ENCODE results near the gene FAM43B.

Gene FAM43B

GRCh38 chr1:20526267-20526666 lies 26.1 kb upstream of the FAM43B start:
- Histone ChIP-seq H3K4me1 (ENCODE audit: control insufficient read depth in 1 of 2, insufficient read depth in 2 of 2, low read length in 2 of 2) (peaks cover 0 to 3% of the 10 kb centered on the region in 2 donors), H3K9ac (ENCODE audit: low read depth in 1 of 2, low read length in 2 of 2) (no peak overlapping the region), H3K9me3 (ENCODE audit: control insufficient read depth in 1 of 2, low read length in 2 of 2) (no peaks in the 10 kb centered on the region), H3K4me3 (ENCODE audit: low read depth in 1 of 2, low read length in 2 of 2) (no peak overlapping the region), H3K27me3 (ENCODE audit: control insufficient read depth in 1 of 2, insufficient read depth in 2 of 2, low read length in 2 of 2) (peaks cover 9 to 15% of the 10 kb centered on the region in 2 donors), H3K36me3 (ENCODE audit: control insufficient read depth in 1 of 2, insufficient read depth in 2 of 2, low read length in 2 of 2) (no peaks in the 10 kb centered on the region), H3K27ac (ENCODE audit: low read depth, low read length) (no peak overlapping the region)

- peaks cover 13 to 16% of the 10 kb centered on the region in 2 donors for H3K27me3 ChIP-seq (ENCODE audit: control insufficient read depth in 1 of 2, insufficient read depth in 2 of 2, low read length in 2 of 2)
- H3K27ac ChIP-seq (ENCODE audit: low read depth, low read length): no peak overlapping the region
- no peaks in the 10 kb centered on the region for H3K4me1 ChIP-seq (ENCODE audit: control insufficient read depth in 1 of 2, insufficient read depth in 2 of 2, low read length in 2 of 2)
Measured at GRCh38 chr1:20528221-20528620, 24.2 kb upstream of the FAM43B start.

GRCh38 chr1:20530306-20530705 lies 22.1 kb upstream of the FAM43B start:
- Histone ChIP-seq H3K27ac (ENCODE audit: low read depth, low read length) (no peak overlapping the region), H3K9ac (ENCODE audit: low read depth in 1 of 2, low read length in 2 of 2) (no peak overlapping the region), H3K9me3 (ENCODE audit: control insufficient read depth in 1 of 2, low read length in 2 of 2) (no peaks in the 10 kb centered on the region), H3K36me3 (ENCODE audit: control insufficient read depth in 1 of 2, insufficient read depth in 2 of 2, low read length in 2 of 2) (no peaks in the 10 kb centered on the region), H3K4me1 (ENCODE audit: control insufficient read depth in 1 of 2, insufficient read depth in 2 of 2, low read length in 2 of 2) (no peaks in the 10 kb centered on the region), H3K4me3 (ENCODE audit: low read depth in 1 of 2, low read length in 2 of 2) (no peak overlapping the region), H3K27me3 (ENCODE audit: control insufficient read depth in 1 of 2, insufficient read depth in 2 of 2, low read length in 2 of 2) (peaks cover 21 to 24% of the 10 kb centered on the region in 2 donors)

More at GRCh38 chr1:20528221-20528620, 24.2 kb upstream of the FAM43B start:
- no peak overlapping the region for H3K4me3 ChIP-seq (ENCODE audit: low read depth in 1 of 2, low read length in 2 of 2)
- no peaks in the 10 kb centered on the region for H3K9me3 ChIP-seq (ENCODE audit: control insufficient read depth in 1 of 2, low read length in 2 of 2)
- H3K9ac ChIP-seq (ENCODE audit: low read depth in 1 of 2, low read length in 2 of 2): no peak overlapping the region
- no peaks in the 10 kb centered on the region for H3K36me3 ChIP-seq (ENCODE audit: control insufficient read depth in 1 of 2, insufficient read depth in 2 of 2, low read length in 2 of 2)

GRCh38 chr1:20530901-20531300 lies 21.5 kb upstream of the FAM43B start:
- Histone ChIP-seq H3K27ac (ENCODE audit: low read depth, low read length) (no peak overlapping the region), H3K4me3 (ENCODE audit: low read depth in 1 of 2, low read length in 2 of 2) (no peak overlapping the region), H3K4me1 (ENCODE audit: control insufficient read depth in 1 of 2, insufficient read depth in 2 of 2, low read length in 2 of 2) (no peaks in the 10 kb centered on the region), H3K36me3 (ENCODE audit: control insufficient read depth in 1 of 2, insufficient read depth in 2 of 2, low read length in 2 of 2) (no peaks in the 10 kb centered on the region), H3K9ac (ENCODE audit: low read depth in 1 of 2, low read length in 2 of 2) (no peak overlapping the region), H3K9me3 (ENCODE audit: control insufficient read depth in 1 of 2, low read length in 2 of 2) (no peaks in the 10 kb centered on the region), H3K27me3 (ENCODE audit: control insufficient read depth in 1 of 2, insufficient read depth in 2 of 2, low read length in 2 of 2) (peaks cover 22 to 25% of the 10 kb centered on the region in 2 donors)

GRCh38 chr1:20533635-20534034 lies 18.7 kb upstream of the FAM43B start:
- Histone ChIP-seq H3K9me3 (ENCODE audit: control insufficient read depth in 1 of 2, low read length in 2 of 2) (no peaks in the 10 kb centered on the region), H3K27ac (ENCODE audit: low read depth, low read length) (no peak overlapping the region), H3K27me3 (ENCODE audit: control insufficient read depth in 1 of 2, insufficient read depth in 2 of 2, low read length in 2 of 2) (peaks cover 22 to 26% of the 10 kb centered on the region in 2 donors), H3K4me3 (ENCODE audit: low read depth in 1 of 2, low read length in 2 of 2) (no peak overlapping the region), H3K9ac (ENCODE audit: low read depth in 1 of 2, low read length in 2 of 2) (no peak overlapping the region), H3K36me3 (ENCODE audit: control insufficient read depth in 1 of 2, insufficient read depth in 2 of 2, low read length in 2 of 2) (no peaks in the 10 kb centered on the region), H3K4me1 (ENCODE audit: control insufficient read depth in 1 of 2, insufficient read depth in 2 of 2, low read length in 2 of 2) (no peaks in the 10 kb centered on the region)

- no peaks in the 10 kb centered on the region for H3K9me3 ChIP-seq (ENCODE audit: control insufficient read depth in 1 of 2, low read length in 2 of 2)
- H3K4me1 ChIP-seq (ENCODE audit: control insufficient read depth in 1 of 2, insufficient read depth in 2 of 2, low read length in 2 of 2): no peaks in the 10 kb centered on the region
- no peak overlapping the region for H3K9ac ChIP-seq (ENCODE audit: low read depth in 1 of 2, low read length in 2 of 2)
- no peaks in the 10 kb centered on the region for H3K36me3 ChIP-seq (ENCODE audit: control insufficient read depth in 1 of 2, insufficient read depth in 2 of 2, low read length in 2 of 2)
- H3K27ac ChIP-seq (ENCODE audit: low read depth, low read length): no peak overlapping the region
- peaks cover 15 to 26% of the 10 kb centered on the region in 2 donors for H3K27me3 ChIP-seq (ENCODE audit: control insufficient read depth in 1 of 2, insufficient read depth in 2 of 2, low read length in 2 of 2)
- no peak overlapping the region for H3K4me3 ChIP-seq (ENCODE audit: low read depth in 1 of 2, low read length in 2 of 2)
Measured at GRCh38 chr1:20534659-20535417, 17.5 kb upstream of the FAM43B start.

- Histone ChIP-seq H3K9me3 (ENCODE audit: control insufficient read depth in 1 of 2, low read length in 2 of 2) (no peaks in the 10 kb centered on the region), H3K27ac (ENCODE audit: low read depth, low read length) (no peak overlapping the region), H3K27me3 (ENCODE audit: control insufficient read depth in 1 of 2, insufficient read depth in 2 of 2, low read length in 2 of 2) (peaks cover 9 to 22% of the 10 kb centered on the region in 2 donors)
Measured at GRCh38 chr1:20538227-20538626, 14.1 kb upstream of the FAM43B start.

GRCh38 chr1:20538760-20539551 lies 13.4 kb upstream of the FAM43B start:
- no peaks in the 10 kb centered on the region for H3K9me3 ChIP-seq (ENCODE audit: control insufficient read depth in 1 of 2, low read length in 2 of 2)
- no peaks in the 10 kb centered on the region for H3K4me1 ChIP-seq (ENCODE audit: control insufficient read depth in 1 of 2, insufficient read depth in 2 of 2, low read length in 2 of 2)
- H3K36me3 ChIP-seq (ENCODE audit: control insufficient read depth in 1 of 2, insufficient read depth in 2 of 2, low read length in 2 of 2): no peaks in the 10 kb centered on the region
- H3K27ac ChIP-seq (ENCODE audit: low read depth, low read length): no peak overlapping the region
- peaks cover 8 to 18% of the 10 kb centered on the region in 2 donors for H3K27me3 ChIP-seq (ENCODE audit: control insufficient read depth in 1 of 2, insufficient read depth in 2 of 2, low read length in 2 of 2)
- H3K4me3 ChIP-seq (ENCODE audit: low read depth in 1 of 2, low read length in 2 of 2): no peak overlapping the region
- H3K9ac ChIP-seq (ENCODE audit: low read depth in 1 of 2, low read length in 2 of 2): no peak overlapping the region

More at GRCh38 chr1:20538227-20538626, 14.1 kb upstream of the FAM43B start:
- no peak overlapping the region for H3K4me3 ChIP-seq (ENCODE audit: low read depth in 1 of 2, low read length in 2 of 2)
- H3K9ac ChIP-seq (ENCODE audit: low read depth in 1 of 2, low read length in 2 of 2): no peak overlapping the region
- no peaks in the 10 kb centered on the region for H3K4me1 ChIP-seq (ENCODE audit: control insufficient read depth in 1 of 2, insufficient read depth in 2 of 2, low read length in 2 of 2)
- H3K36me3 ChIP-seq (ENCODE audit: control insufficient read depth in 1 of 2, insufficient read depth in 2 of 2, low read length in 2 of 2): no peaks in the 10 kb centered on the region

GRCh38 chr1:20540281-20540680 lies 12.1 kb upstream of the FAM43B start:
- Histone ChIP-seq H3K9ac (ENCODE audit: low read depth in 1 of 2, low read length in 2 of 2) (no peak overlapping the region), H3K36me3 (ENCODE audit: control insufficient read depth in 1 of 2, insufficient read depth in 2 of 2, low read length in 2 of 2) (no peaks in the 10 kb centered on the region), H3K9me3 (ENCODE audit: control insufficient read depth in 1 of 2, low read length in 2 of 2) (no peaks in the 10 kb centered on the region), H3K4me1 (ENCODE audit: control insufficient read depth in 1 of 2, insufficient read depth in 2 of 2, low read length in 2 of 2) (no peaks in the 10 kb centered on the region), H3K27ac (ENCODE audit: low read depth, low read length) (no peak overlapping the region), H3K27me3 (ENCODE audit: control insufficient read depth in 1 of 2, insufficient read depth in 2 of 2, low read length in 2 of 2) (peaks cover 1 to 14% of the 10 kb centered on the region in 2 donors), H3K4me3 (ENCODE audit: low read depth in 1 of 2, low read length in 2 of 2) (no peak overlapping the region)

GRCh38 chr1:20546637-20547036 lies 5.7 kb upstream of the FAM43B start:
- Histone ChIP-seq H3K9me3 (ENCODE audit: control insufficient read depth in 1 of 2, low read length in 2 of 2) (no peaks in the 10 kb centered on the region), H3K4me3 (ENCODE audit: low read depth in 1 of 2, low read length in 2 of 2) (no peak overlapping the region), H3K27me3 (ENCODE audit: control insufficient read depth in 1 of 2, insufficient read depth in 2 of 2, low read length in 2 of 2) (peaks cover 16 to 17% of the 10 kb centered on the region in 2 donors), H3K4me1 (ENCODE audit: control insufficient read depth in 1 of 2, insufficient read depth in 2 of 2, low read length in 2 of 2) (no peaks in the 10 kb centered on the region), H3K9ac (ENCODE audit: low read depth in 1 of 2, low read length in 2 of 2) (no peak overlapping the region), H3K27ac (ENCODE audit: low read depth, low read length) (no peak overlapping the region), H3K36me3 (ENCODE audit: control insufficient read depth in 1 of 2, insufficient read depth in 2 of 2, low read length in 2 of 2) (no peaks in the 10 kb centered on the region)

Data from duodenal mucosa (tissue), 2 donors.